Fibroblast of lung (primary cell): ENCODE data around the gene CRYBG2. TPM values are rescaled to one million over a fixed set of nuclear protein-coding genes. Genes with fewer than 3 reads are reported as not detected.

Experiments used
- DNase-seq, 2 donors: peaks; one replicate each; pipeline versions ENCODE4 v3.0.0 to v3.0.0-alpha.2; 2010; ENCODE audit warnings: low read depth in 2 of 2
- H2AFZ ChIP-seq: 2 replicates; pipeline ENCODE4 v1.5.1; 2012; ENCODE audit warnings: low read length, control low read depth, inconsistent platforms
- H3K27ac ChIP-seq: 2 replicates; pipeline ENCODE4 v1.5.1; 2011; ENCODE audit warnings: low read length, control low read depth; ENCODE audit not compliant: insufficient read depth
- H3K27me3 ChIP-seq: 2 replicates; pipeline ENCODE4 v1.5.1; 2011; ENCODE audit warnings: mild to moderate bottlenecking, low read length; ENCODE audit not compliant: control insufficient read depth, insufficient read depth
- H3K36me3 ChIP-seq: 2 replicates; pipeline ENCODE4 v1.5.1; 2011; ENCODE audit warnings: low read length; ENCODE audit not compliant: control insufficient read depth, insufficient read depth
- H3K4me1 ChIP-seq: 2 replicates; pipeline ENCODE4 v1.5.1; 2011; ENCODE audit warnings: low read length; ENCODE audit not compliant: control insufficient read depth, insufficient read depth; ENCODE audit errors: extremely low read depth
- H3K4me2 ChIP-seq: 2 replicates; pipeline ENCODE4 v1.5.1; 2011; ENCODE audit warnings: low read length, control low read depth; ENCODE audit not compliant: insufficient read depth; ENCODE audit errors: extremely low read depth
- H3K4me3 ChIP-seq, 4 experiments: fragments of 200-600 bp in 1 of 4; sonication (generic) in 1 of 4; replicated peaks in 1 of 4; 2 replicates each; pipeline ENCODE4 v1.5.1; 2011 to 2016; ENCODE audit warnings: low read length in 4 of 4, low read depth in 3 of 4, mild to moderate bottlenecking in 3 of 4, control low read depth in 2 of 4, inconsistent platforms in 1 of 4, mixed read lengths in 1 of 4; ENCODE audit not compliant: insufficient read depth in 1 of 4; ENCODE audit errors: control extremely low read depth in 1 of 4
- H3K79me2 ChIP-seq: 2 replicates; pipeline ENCODE4 v1.5.1; 2012; ENCODE audit warnings: mild to moderate bottlenecking, low read length, inconsistent platforms; ENCODE audit not compliant: control insufficient read depth, insufficient read depth
- H3K9ac ChIP-seq: 2 replicates; pipeline ENCODE4 v1.5.1; 2011; ENCODE audit warnings: mild to moderate bottlenecking, low read length, control low read depth; ENCODE audit not compliant: insufficient read depth
- H3K9me3 ChIP-seq: 2 replicates; pipeline ENCODE4 v1.5.1; 2012; ENCODE audit warnings: low read depth, low read length; ENCODE audit not compliant: control insufficient read depth, insufficient read depth
- H4K20me1 ChIP-seq: 2 replicates; pipeline ENCODE4 v1.5.1; 2011; ENCODE audit warnings: low read length; ENCODE audit not compliant: control insufficient read depth, insufficient read depth; ENCODE audit errors: extremely low read depth
- EZH2 ChIP-seq: IDR thresholded peaks from 2 replicates; pipeline ENCODE4 v1.5.1; 2012; ENCODE audit warnings: low read length, control low read depth, mild to moderate bottlenecking; ENCODE audit errors: missing control alignments
- polyA plus RNA-seq, 2 donors: library from polyadenylated mRNA; depleted of rRNA in 1 of 2; stranded (reverse) in 1 of 2; unstranded in 1 of 2; fragments of >200 nt; gene quantifications; 2 replicates each; pipeline ENCODE4 v1.2.1, GENCODE V29; 2011 to 2012; ENCODE audit warnings: missing spikeins in 1 of 2
- total RNA-seq: library from RNA; depleted of rRNA; stranded (reverse); fragments of >200 nt; gene quantifications from 2 replicates; pipeline ENCODE4 v1.2.1, GENCODE V29; 2014
- TF ChIP-seq, protein P1 (sequence below), 2 donors: IDR thresholded peaks in 1 of 2; conservative IDR thresholded peaks in 1 of 2; 1 replicate in 1 of 2; 2 replicates in 1 of 2; pipeline ENCODE4 v1.5.1; 2011 to 2012; ENCODE audit warnings: low read length in 2 of 2, control low read depth in 1 of 2, inconsistent platforms in 1 of 2, low read depth in 1 of 2, mild to moderate bottlenecking in 1 of 2

CRYBG2 gene
- total and polyA plus RNA-seq, 2 donors (not counting 1 experiment from before 2014, with no cell fraction given): not detected

DNA sequence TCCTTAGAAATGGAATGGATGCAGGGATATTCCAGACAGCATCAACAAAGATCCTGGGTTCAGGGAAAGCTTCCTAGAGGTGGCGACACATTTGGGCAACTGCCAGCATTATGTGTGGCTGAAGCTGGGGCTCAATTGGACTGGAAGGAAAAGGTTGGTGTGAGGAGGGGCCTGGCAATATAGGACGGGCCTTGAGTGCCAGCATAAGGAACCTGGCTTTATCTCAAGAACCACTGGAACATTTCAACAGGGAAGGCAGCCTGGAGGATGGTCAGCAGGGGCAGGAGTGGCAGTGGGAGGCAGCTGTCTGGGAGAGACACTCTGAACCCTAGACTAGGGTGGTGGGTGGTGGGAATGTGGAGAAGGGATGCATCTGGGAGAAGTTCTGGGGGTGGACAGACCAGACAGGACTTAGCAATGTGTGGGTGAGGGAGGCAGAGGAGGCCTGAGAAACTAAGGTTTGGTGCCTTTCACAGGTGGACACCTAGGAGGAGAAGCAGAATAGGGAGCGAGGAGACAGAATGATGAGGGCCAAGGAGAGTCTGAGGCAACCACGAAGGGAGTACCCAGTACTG lies 70.6 kb downstream of the CRYBG2 start:
- no peak overlapping the region for H3K4me2 ChIP-seq
- H3K27ac ChIP-seq: peak overlapping the region; percentile 9
- peaks cover 16% of the 10 kb centered on the region for H3K36me3 ChIP-seq
- no peak for DNase-seq
- no peaks in the 10 kb centered on the region for H4K20me1 ChIP-seq
- H3K27me3 ChIP-seq: no peaks in the 10 kb centered on the region
- peaks cover 39% of the 10 kb centered on the region for H3K79me2 ChIP-seq
- H3K9me3 ChIP-seq: no peaks in the 10 kb centered on the region
- no peak for TF ChIP-seq EZH2
- TF ChIP-seq, protein P1, sequence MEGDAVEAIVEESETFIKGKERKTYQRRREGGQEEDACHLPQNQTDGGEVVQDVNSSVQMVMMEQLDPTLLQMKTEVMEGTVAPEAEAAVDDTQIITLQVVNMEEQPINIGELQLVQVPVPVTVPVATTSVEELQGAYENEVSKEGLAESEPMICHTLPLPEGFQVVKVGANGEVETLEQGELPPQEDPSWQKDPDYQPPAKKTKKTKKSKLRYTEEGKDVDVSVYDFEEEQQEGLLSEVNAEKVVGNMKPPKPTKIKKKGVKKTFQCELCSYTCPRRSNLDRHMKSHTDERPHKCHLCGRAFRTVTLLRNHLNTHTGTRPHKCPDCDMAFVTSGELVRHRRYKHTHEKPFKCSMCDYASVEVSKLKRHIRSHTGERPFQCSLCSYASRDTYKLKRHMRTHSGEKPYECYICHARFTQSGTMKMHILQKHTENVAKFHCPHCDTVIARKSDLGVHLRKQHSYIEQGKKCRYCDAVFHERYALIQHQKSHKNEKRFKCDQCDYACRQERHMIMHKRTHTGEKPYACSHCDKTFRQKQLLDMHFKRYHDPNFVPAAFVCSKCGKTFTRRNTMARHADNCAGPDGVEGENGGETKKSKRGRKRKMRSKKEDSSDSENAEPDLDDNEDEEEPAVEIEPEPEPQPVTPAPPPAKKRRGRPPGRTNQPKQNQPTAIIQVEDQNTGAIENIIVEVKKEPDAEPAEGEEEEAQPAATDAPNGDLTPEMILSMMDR (conservative IDR thresholded peaks at IDR 0.05 in 1 of 2, IDR thresholded peaks at IDR 0.05 in 1 of 2; ENCODE audit: low read depth in 1 of 2, low read length in 2 of 2): no peak
- no peak overlapping the region for H3K9ac ChIP-seq
- no peak overlapping the region for H2AFZ ChIP-seq
- H3K4me3 ChIP-seq: no peak overlapping the region
- peaks cover 50% of the 10 kb centered on the region for H3K4me1 ChIP-seq

DNA sequence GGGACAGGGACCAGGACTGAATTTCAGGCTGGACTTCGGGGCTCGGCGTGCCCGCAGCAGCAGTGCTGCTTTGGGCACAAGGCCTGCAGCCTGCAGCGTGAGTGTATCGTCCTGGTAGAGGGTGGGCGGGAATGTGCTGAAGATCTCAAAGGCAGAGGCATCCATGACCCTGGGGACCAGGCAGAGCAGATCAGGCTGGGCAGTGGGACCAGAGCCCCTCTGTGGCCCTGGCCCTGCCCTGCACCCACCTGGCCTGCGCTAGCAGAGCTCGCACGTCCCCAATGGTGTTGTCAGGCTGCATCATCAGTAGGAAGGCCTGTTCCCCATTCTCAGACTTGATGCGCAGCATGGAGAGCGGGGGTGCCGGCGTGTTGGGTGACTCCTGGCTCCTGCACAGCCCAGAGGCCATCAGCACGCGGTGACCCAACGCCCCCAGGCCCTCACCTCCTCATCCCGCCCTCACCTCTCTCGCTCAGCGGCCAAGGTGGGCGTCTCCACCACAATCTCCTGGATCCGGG lies 71.5 kb downstream of the CRYBG2 start:
- DNase-seq: no peak
- H3K4me2 ChIP-seq: peak overlapping the region; percentile 26
- H3K9me3 ChIP-seq: no peaks in the 10 kb centered on the region
- H2AFZ ChIP-seq: no peak overlapping the region
- H3K27me3 ChIP-seq: no peaks in the 10 kb centered on the region
- peak overlapping the region in 2 of 4 experiments; percentile 12 to 96 for H3K4me3 ChIP-seq
- peak overlapping the region; percentile 29 for H3K27ac ChIP-seq
- H3K79me2 ChIP-seq: peaks cover 39% of the 10 kb centered on the region
- H4K20me1 ChIP-seq: no peaks in the 10 kb centered on the region
- H3K36me3 ChIP-seq: peaks cover 16% of the 10 kb centered on the region
- TF ChIP-seq, protein P1 (conservative IDR thresholded peaks at IDR 0.05 in 1 of 2, IDR thresholded peaks at IDR 0.05 in 1 of 2; ENCODE audit: low read depth in 1 of 2, low read length in 2 of 2): no peak
- TF ChIP-seq EZH2: no peak
- peaks cover 59% of the 10 kb centered on the region for H3K4me1 ChIP-seq
- no peak overlapping the region for H3K9ac ChIP-seq

DNA sequence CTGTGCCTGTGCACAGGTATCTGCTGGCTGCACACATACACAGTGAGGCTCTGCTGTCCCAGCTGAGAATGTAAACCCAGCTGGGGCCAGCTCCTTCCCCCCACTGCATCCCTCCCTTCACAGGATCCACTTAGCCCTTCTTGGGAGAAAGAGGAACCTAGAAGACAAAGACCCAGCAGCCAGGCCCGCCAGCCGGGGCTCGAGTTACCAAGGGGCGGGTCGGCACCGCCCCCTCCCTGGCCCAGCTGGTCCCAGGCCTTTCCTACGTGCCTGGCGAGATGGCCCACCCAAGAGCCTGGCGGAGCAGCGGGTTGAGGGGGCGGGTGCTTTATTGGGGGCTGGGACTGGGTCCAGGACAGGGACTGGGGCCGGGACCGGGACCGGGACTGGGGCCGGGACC lies 72.0 kb downstream of the CRYBG2 start:
- Histone ChIP-seq H3K79me2 (peaks cover 39% of the 10 kb centered on the region), H3K4me3 (peak overlapping the region; percentile 20 to 96 (median 71)), H4K20me1 (no peaks in the 10 kb centered on the region), H3K9ac (no peak overlapping the region), H3K9me3 (no peaks in the 10 kb centered on the region), H2AFZ (no peak overlapping the region), H3K4me2 (peak overlapping the region; percentile 91), H3K4me1 (peaks cover 61% of the 10 kb centered on the region), H3K36me3 (peaks cover 16% of the 10 kb centered on the region), H3K27me3 (no peaks in the 10 kb centered on the region), H3K27ac (peak overlapping the region; percentile 9)
- TF ChIP-seq, protein P1 (conservative IDR thresholded peaks at IDR 0.05 in 1 of 2, IDR thresholded peaks at IDR 0.05 in 1 of 2; ENCODE audit: low read depth in 1 of 2, low read length in 2 of 2): no peak
- no peak for TF ChIP-seq EZH2
- peak; percentile 57 to 66 for DNase-seq
